NCI-H1436 (cell line): ENCODE measurements around the gene RDH16.
"Not testable (repeated sequence)": the region's sequence is repeated elsewhere in the genome, so short reads cannot be mapped to it uniquely, and the experiment has no call there.

Experiments
- DNase-seq: peaks from one replicate; lab custom pipeline; 2025; lab: John Stamatoyannopoulos, UW

RDH16 gene

GRCh38 chr12:56954057-56954957, 3.1 kb downstream of the RDH16 start:
- no peak for DNase-seq

GRCh38 chr12:56953314-56953713, 4.1 kb downstream of the RDH16 start:
- no peak for DNase-seq

DNA sequence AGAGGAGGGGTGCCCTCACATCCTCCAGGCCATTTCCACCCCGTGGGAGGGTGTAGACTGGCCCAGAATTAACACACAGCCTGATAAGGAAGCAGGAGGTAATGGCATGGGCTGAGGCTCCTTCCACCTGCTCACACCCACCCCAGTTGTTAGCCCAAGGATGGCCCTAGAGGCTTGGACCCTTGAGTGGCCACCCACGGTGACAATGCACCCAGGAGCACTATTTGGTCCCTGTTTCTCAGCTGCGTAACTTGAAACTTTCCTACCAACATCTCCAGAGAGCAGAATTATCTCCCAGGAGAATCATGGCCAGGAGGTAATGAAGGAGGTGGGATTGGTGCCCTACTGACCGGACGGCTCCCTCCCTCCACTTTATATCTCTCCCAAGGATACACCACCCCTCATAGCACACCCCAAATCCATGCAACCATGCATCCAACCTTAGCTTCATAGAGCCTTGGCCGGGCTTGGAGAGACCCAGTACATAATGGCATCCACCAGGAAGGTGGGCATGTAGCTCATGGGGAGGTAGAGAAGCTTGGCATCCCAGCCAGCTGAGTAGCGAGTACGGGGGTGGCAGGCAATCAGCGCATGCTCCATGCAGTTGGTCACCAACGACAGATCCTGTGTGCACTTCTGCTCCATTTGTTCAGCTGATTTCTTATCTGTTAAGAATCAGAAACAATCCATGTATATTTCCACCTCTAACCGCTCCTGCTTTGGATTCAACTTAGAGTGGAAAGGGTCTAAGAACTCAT, 5.6 kb downstream of the RDH16 start:
- no peak for DNase-seq

- DNase-seq, result no peak
Observed at GRCh38 chr12:56948881-56949280, 8.5 kb downstream of the RDH16 start.

DNA sequence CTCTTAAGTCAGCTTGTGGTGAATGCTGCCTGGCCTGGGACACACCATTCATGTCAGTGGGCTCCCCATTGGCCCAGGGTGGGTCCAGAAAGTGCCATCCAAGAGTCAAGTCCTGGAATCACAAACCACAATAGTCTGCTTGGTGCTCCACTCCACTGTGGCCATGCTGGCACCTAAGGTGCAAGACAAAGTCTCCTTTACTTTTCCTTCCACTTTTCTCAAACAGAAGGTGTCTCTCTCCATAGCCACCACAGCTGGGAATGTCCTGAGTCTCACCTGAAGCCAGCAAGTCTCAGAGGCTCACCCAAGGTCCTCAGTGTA, 9.0 kb downstream of the RDH16 start:
- DNase-seq, result no peak

DNA sequence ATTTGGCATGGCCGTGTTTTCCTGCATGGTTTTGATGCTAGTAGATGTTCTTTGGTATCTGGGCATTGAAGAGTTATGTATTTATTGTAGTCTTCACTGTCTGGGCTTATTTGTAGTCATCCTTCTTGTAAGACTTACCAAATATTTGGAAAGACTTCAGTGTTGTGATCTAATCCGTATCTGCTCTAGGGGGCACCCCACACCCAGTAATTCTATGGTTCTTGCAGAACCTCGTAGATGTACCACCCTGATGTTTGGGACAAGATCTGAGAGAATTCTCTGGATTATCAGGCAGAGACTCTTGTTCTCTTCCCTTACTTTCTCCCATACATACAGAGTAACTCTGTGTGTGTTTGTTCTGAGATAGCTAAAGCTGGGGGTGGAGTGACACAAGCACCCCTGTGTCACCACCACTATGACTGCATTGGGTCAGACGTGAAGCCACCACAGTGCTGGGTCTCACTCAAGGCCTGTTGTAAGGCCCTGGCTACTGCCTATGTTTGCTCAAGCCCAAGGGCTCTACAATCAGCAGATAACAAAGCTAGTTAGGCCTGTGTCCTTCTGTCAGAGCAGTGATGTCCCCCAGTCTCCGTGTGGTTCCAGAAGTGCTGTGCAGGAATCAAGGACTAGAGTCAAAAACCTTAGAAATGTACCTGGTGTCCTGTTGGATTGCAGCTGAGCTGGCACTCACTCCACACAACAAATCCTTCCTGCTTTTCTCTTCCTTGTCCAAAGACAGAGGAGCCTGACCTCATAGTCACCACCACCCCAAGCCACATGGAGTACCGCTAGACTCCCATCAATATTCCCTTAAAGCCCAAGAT, 9.6 kb downstream of the RDH16 start:
- no peak for DNase-seq

DNA sequence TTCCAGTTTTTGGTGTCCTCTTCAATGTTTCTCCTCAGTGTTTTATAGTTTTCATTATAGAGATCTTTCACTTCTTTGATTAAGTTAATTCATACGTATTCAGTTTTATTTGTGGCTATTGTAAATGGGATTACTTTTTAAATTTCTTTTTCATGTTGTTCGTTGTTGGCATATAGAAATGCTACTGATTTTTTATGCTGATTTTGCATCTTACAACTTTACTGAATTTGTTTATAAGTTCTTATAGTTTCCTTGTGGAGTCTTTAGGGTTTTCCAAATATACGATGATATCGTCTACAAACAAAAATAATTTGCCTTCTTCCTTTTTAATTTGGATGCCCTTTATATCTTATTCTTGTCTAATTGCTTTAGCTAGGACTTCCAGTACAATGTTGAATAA, 13.5 kb downstream of the RDH16 start:
- no peak for DNase-seq

DNA sequence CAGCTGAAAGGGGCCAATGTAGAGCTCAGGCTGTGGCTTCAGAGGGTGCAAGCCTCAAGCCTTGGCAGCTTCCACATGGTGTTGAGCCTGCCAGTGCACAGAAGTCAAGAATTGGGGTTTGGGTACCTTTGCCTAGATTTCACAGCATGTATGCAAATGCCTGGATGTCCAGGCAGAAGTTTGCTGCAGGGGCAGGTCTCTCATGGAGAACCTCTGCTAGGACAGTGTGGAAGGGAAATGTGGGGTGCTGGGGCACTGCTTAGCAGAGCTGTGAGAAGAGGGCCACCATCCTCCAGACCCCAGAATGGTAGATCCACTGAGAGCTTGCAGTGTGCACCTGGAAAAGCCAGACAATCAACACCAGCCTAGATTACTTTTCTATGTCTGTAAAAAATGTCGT, 14.0 kb downstream of the RDH16 start:
- not testable (repeated sequence) for DNase-seq

DNA sequence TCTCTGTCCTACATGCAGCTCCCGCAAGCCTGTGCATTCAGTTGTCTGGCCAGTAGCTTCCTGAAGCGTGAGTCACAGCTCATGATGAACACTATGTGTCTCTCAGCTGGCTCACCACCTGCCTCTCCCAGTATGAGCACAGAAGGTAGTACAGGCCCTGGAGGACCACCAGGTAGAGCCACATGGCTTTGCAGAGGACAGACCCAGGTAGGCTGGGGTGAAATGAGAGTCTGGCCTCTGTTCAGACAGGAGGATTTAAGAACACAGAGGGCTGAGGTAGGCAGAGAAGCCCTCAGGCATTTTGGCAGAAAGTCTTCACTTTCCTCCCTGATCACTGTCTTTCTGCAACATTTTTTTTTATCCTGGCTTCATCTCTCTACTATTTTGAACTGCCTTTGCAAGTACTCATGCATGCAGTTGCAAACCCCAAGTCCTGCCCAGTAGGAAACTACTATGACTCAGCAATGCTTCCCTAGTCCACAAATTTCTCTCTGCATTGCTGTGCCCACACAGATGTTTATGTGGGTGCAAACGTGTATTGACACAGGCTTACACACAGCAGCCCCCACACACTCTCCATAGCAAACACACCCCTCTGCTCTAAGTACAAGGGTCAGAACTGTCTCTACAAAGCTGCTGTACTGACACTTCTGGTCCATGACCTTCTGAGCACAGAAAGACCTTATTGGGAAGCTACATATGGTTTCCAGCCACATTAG, 15.9 kb downstream of the RDH16 start:
- DNase-seq, result no peak

- DNase-seq, result not testable (repeated sequence)
Observed at GRCh38 chr12:56940942-56941298, 16.5 kb downstream of the RDH16 start.

DNA sequence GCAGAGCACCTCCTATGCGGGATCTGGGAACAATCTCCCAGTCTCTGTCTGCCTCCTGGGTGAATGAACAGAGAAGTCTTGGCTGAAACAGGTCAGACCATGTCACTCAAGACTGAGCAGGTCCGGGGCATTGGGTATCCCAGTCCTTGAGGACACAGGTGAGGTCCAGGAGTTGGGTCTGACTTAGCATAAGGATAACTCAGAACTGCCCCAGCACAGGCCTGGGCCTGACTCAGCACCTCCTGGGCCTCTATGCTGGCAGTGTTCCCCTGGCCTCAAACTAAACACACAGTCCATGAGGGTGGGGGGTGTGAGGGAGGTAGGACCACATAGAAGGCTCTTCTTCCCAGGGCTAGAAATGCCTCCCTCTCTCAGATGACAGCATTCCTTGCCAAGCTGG, 21.7 kb downstream of the RDH16 start:
- no peak for DNase-seq

DNA sequence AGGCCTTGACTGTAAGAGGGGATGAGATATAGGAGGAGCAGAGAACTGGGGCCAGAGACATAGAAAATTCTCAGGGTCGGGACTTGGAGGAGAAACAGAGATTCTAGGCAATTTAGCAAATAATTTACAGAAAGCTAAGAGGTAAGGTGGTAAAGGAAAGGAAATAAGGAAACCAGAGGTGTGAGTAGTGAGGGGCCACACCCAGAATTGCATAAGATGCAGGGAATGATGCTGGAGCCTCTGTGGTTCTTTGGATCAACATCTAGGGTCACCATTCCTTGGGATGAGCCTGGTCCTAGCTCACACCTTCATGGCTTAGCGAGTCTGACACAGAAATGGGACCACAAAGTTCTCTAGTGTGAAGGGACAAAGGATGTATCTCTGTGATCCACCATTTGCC, 22.3 kb downstream of the RDH16 start:
- no peak for DNase-seq

- no peak for DNase-seq
Observed at GRCh38 chr12:56933826-56934625, 23.4 kb downstream of the RDH16 start, which contains the start of gene SDR9C7. Gene SDR9C7 (minus strand): TSS chr12:56934408. CDS start chr12:56934261, 147 bp downstream.

GRCh38 chr12:56932867-56933266, 24.5 kb downstream of the RDH16 start:
- no peak for DNase-seq

DNA sequence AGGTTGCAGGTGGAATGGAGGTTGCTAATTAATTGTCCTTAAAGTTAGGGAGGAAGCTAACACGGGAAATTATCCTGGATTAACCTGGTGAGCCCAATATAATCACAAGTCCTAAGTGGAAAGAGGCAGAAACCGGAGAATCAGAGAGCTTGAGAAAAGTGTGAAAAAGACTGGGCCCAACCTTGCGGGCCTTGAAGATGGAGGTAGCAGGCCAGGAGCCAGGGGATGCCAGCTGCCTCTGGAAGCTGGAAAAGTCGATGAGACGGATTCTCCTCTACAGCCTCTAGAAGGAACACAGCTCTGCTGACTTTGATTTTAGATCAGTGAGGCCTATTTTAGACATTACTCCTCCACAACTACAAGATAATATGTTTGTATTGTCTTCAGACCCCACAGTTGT, 25.3 kb downstream of the RDH16 start:
- DNase-seq, result no peak

DNA sequence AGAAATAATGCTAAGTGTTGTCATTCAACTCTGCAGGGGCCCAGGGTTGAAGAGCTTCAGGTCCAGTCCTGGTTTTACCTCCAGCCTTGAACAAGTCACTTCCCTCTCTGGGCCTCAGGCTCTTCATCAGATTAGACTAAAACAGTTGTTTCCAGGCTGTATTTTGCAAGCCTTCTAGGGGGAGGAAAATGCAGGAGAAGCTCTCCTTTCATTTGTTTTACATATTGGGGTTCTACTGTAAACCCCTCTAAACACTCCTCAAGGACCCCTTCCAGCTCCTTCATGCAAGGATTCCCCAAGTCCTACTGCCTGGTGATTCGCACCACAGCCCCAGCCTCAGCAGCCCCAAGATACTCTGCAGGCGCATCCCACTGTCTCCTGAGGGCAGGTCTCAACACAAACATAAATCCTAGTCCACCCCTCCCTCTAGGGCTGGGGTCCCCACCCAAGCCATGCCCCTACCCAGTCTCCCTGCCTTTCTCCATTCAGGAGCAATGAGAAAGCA, 25.9 kb downstream of the RDH16 start:
- DNase-seq, result no peak

- DNase-seq, result no peak
Observed at GRCh38 chr12:56930241-56930640, 27.2 kb downstream of the RDH16 start.

DNA sequence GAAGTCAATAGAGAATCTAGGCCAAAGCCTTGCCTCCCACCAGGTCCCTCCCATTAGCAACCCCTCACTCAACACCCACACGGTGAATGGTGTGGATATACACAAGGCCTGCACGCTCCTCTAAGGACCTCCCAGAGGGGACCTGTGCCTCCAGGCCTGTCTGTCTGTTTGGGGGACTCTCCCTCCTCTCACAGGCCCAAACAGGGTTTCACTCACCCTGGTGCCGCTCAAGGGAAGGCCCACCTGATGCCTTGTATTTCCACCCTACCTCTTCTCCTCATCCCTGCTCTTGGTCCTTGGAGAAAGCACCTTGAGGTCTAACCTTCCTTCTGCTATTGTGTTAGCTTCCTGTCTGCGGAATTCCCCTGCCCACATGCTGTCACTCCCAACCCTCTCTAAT, 27.6 kb downstream of the RDH16 start:
- no peak for DNase-seq

GRCh38 chr12:56928262-56928661, 29.1 kb downstream of the RDH16 start:
- DNase-seq, result no peak

DNA sequence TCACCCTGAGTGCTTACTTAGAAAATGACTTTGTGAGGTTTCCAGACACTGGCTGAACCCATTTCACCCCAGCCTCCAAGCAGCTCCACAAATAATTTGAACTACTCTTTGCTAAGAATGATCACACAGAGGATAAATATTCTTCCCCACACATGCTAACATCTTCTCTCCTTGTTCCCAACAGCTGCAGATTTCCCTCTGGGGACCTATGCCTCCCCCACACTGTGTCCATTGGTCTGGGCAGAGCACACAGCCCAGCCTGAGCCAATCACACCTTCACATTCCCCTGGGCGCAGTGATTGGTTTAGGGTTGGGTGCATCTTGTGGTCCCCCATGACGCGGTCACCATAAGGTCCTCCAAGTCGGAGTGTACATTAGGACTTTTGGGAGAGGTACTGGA, 30.1 kb downstream of the RDH16 start:
- no peak for DNase-seq

DNA sequence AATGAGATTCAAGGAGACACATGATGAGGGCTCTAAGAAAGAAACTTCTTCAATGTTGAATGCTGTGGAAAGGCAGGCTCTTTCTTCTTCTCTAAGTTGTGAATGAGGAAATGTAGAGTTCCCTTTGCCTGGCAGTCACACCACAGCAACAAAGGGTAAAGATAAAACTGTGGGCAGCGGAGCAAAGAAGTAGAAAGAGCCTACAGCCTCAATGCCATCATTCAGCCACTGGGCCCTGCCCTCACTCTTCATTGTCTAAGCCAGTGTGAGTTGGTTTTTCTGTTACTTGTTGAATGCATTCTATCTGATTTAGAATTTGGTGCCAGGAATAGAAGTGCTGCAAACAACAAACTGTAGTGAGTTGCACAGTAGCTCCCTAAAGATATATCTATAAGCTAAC, 35.4 kb downstream of the RDH16 start:
- DNase-seq, result no peak
